Measurements from ENCODE around the gene DRAP1. TPM values are rescaled to one million over a fixed set of nuclear protein-coding genes. Genes with fewer than 3 reads are reported as not detected.

DRAP1 gene
- total RNA-seq, 2 experiments from 2014 or later, result 68.2 to 93.2 TPM

DNA sequence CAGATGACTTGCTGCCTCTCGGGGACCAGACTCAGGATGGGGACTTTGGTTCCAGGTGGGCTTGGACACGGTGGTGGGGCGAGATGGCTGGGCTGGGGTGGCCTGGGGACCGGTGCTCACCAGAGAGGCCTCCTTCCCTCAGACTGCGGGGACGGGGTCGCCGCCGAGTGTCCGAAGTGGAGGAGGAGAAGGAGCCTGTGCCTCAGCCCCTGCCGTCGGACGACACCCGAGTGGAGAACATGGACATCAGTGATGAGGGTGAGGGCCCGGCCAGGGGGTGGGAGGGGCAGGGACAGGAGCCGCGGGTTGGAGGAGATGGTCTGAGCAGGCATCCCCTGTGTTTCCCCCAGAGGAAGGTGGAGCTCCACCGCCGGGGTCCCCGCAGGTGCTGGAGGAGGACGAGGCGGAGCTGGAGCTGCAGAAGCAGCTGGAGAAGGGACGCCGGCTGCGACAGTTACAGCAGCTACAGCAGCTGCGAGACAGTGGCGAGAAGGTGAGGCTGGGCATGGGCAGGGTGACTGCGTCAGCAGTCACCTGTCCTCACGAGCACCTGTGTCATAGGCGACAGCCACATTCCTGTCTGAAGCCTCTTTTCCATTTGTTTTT is 48.2 kb downstream of the DRAP1 start:
- CTCF ChIA-PET (ENCODE audit: unreplicated experiment), result no interaction called here
- no peak overlapping the region for H3K27ac ChIP-seq (ENCODE audit: low read depth, low read length, poor library complexity, severe bottlenecking)
- H3K4me3 ChIP-seq (ENCODE audit: low read depth, low read length, poor library complexity, severe bottlenecking), result no peak overlapping the region
- H2AFZ ChIP-seq (ENCODE audit: low read length), result no peak overlapping the region
- H3K9me2 ChIP-seq (ENCODE audit: insufficient read depth, low read length), result no peaks in the 10 kb centered on the region
- H3K9me3 ChIP-seq (ENCODE audit: low read length), result no peaks in the 10 kb centered on the region
- no peak for DNase-seq (ENCODE audit: low spot score)
- H3K4me2 ChIP-seq (ENCODE audit: low read length), result no peak overlapping the region
- peaks cover 3% of the 10 kb centered on the region; the same call in 1 of the 2 replicates for H4K20me1 ChIP-seq (ENCODE audit: insufficient read depth, low read length)
- POLR2A ChIA-PET, result interaction anchor here (0.6 kb wide), 1 partner anchor 32 kb away, joined by 3 read pairs; no protein-coding TSS in a partner anchor
- H3K4me1 ChIP-seq (ENCODE audit: insufficient read depth, low read length, poor library complexity, severe bottlenecking), result peaks cover 9% of the 10 kb centered on the region
- no TSS peak for BruUV-seq (replicated peaks)
- peaks cover 18% of the 10 kb centered on the region for H3K79me2 ChIP-seq (ENCODE audit: insufficient read depth, low read depth, low read length)
- H3K36me3 ChIP-seq (ENCODE audit: insufficient read depth, low read length), result peaks cover 74% of the 10 kb centered on the region
- intact Hi-C loops (cut with micrococcal nuclease; ENCODE audit: unreplicated experiment), result no loop called here
- TF ChIP-seq CTCF (conservative IDR thresholded peaks at IDR 0.05; ENCODE audit: low read length) (no peak), EZH2phosphoT487 (IDR thresholded peaks at IDR 0.05; ENCODE audit: borderline replicate concordance, low read depth, low read length) (no peak)

DNA sequence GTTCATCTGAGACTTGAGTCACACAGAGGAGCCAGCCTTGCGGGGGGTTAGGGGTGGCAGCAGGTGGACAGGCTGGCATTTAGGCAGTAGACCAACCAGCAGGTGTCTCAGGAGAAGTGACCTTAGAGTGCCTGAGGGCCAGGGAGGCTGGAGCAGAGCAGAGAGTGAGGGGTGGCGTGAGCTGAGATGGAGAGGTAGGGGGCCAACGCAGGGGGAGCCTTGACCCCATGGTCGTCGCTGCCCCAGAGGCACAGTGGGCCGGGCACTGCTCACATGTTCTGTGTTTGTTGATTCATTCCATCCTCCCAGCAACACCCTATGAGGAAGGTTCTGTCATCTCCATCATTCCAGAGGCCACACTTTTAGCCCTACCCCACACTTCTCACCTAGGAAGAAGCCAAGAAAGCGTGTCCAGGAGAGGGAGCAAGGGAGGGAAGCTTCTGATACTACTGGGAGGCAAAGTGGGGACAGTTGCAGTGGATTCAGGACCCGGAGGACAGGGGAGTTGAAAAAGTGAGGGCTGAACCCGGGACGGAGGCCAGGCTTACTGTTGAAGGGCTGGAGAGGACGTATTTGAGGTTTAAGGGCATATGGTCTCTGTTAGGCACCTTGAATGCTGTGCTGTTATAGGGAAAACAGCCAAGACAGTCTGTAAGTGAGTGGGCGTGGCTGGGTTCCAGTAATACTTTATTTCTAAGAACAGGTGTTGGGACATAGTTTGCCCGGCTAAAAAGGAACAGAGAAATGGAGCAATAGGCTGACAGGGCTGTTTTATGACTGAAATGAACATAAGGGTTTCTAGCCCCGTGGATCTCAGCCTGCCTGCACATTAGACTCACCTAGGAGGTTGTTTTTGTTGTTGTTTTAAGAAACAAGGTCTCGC is 49.6 kb downstream of the DRAP1 start:
- intact Hi-C loops (cut with micrococcal nuclease; ENCODE audit: unreplicated experiment), result no loop called here
- TF ChIP-seq EZH2phosphoT487 (IDR thresholded peaks at IDR 0.05; ENCODE audit: borderline replicate concordance, low read depth, low read length), result no peak
- TF ChIP-seq CTCF (conservative IDR thresholded peaks at IDR 0.05; ENCODE audit: low read length), result no peak
- no peaks in the 10 kb centered on the region for H3K9me3 ChIP-seq (ENCODE audit: low read length)
- H2AFZ ChIP-seq (ENCODE audit: low read length), result no peak overlapping the region
- peaks cover 87% of the 10 kb centered on the region for H3K36me3 ChIP-seq (ENCODE audit: insufficient read depth, low read length)
- DNase-seq (ENCODE audit: low spot score), result no peak
- no peak overlapping the region for H3K4me2 ChIP-seq (ENCODE audit: low read length)
- peaks cover 5% of the 10 kb centered on the region; the same call in 1 of the 2 replicates for H3K79me2 ChIP-seq (ENCODE audit: insufficient read depth, low read depth, low read length)
- ChIA-PET CTCF (ENCODE audit: unreplicated experiment) (no interaction called here), POLR2A (no interaction called here)
- BruUV-seq (replicated peaks), result no TSS peak
- no peaks in the 10 kb centered on the region for H3K9me2 ChIP-seq (ENCODE audit: insufficient read depth, low read length)
- H4K20me1 ChIP-seq (ENCODE audit: insufficient read depth, low read length), result no peaks in the 10 kb centered on the region
- no peak overlapping the region for H3K4me3 ChIP-seq (ENCODE audit: low read depth, low read length, poor library complexity, severe bottlenecking)
- no peaks in the 10 kb centered on the region for H3K4me1 ChIP-seq (ENCODE audit: insufficient read depth, low read length, poor library complexity, severe bottlenecking)
- no peak overlapping the region for H3K27ac ChIP-seq (ENCODE audit: low read depth, low read length, poor library complexity, severe bottlenecking)

Other genes starting within 250 kb of the DRAP1 start
- 87.9 and 97.1 TPM in 2 replicates for gene KAT5, start 207.2 kb upstream of the DRAP1 start, total RNA-seq (2014; rRNA removed; shearing (Covaris generic))
- 79.9 and 82.1 TPM in 2 replicates for gene KAT5, start 207.2 kb upstream of the DRAP1 start, total RNA-seq (2022)
- 92.7 and 99.1 TPM in 2 replicates for gene RNASEH2C, start 198.6 kb upstream of the DRAP1 start, total RNA-seq (2014; rRNA removed; shearing (Covaris generic))
- gene RNASEH2C, start 198.6 kb upstream of the DRAP1 start, total RNA-seq (2022), result 79.1 and 100 TPM in 2 replicates
- 10.2 and 12.9 TPM in 2 replicates for gene AP5B1, start 138.4 kb upstream of the DRAP1 start, total RNA-seq (2014; rRNA removed; shearing (Covaris generic))
- 23.9 and 25.6 TPM in 2 replicates for gene AP5B1, start 138.4 kb upstream of the DRAP1 start, total RNA-seq (2022)
- gene OVOL1, start 132.4 kb upstream of the DRAP1 start, total RNA-seq (2014; rRNA removed; shearing (Covaris generic)), result 0.15 TPM in 1 of 2 replicates, not detected in the other
- not detected in 2 replicates for gene OVOL1, start 132.4 kb upstream of the DRAP1 start, total RNA-seq (2022)
- not detected in 2 replicates for gene SNX32, start 85.5 kb upstream of the DRAP1 start, total RNA-seq (2014; rRNA removed; shearing (Covaris generic))
- gene SNX32, start 85.5 kb upstream of the DRAP1 start, total RNA-seq (2022), result not detected in 2 replicates
- 1,019 and 1,146 TPM in 2 replicates for gene CFL1, start 61.2 kb upstream of the DRAP1 start, total RNA-seq (2014; rRNA removed; shearing (Covaris generic))
- 1,064 and 1,119 TPM in 2 replicates for gene CFL1, start 61.2 kb upstream of the DRAP1 start, total RNA-seq (2022)
- 110 and 130 TPM in 2 replicates for gene MUS81, start 59.0 kb upstream of the DRAP1 start, total RNA-seq (2014; rRNA removed; shearing (Covaris generic))
- 94.2 and 102 TPM in 2 replicates for gene MUS81, start 59.0 kb upstream of the DRAP1 start, total RNA-seq (2022)
- gene EFEMP2, start 46.6 kb upstream of the DRAP1 start, total RNA-seq (2014; rRNA removed; shearing (Covaris generic)), result 6.1 and 7.2 TPM in 2 replicates
- 7.6 and 8.9 TPM in 2 replicates for gene EFEMP2, start 46.6 kb upstream of the DRAP1 start, total RNA-seq (2022)
- not detected in 2 replicates for gene CTSW, start 39.6 kb upstream of the DRAP1 start, total RNA-seq (2014; rRNA removed; shearing (Covaris generic))
- not detected in 2 replicates for gene CTSW, start 39.6 kb upstream of the DRAP1 start, total RNA-seq (2022)
- 133 and 184 TPM in 2 replicates for gene FIBP, start 31.0 kb upstream of the DRAP1 start, total RNA-seq (2014; rRNA removed; shearing (Covaris generic))
- 89.4 and 97.3 TPM in 2 replicates for gene FIBP, start 31.0 kb upstream of the DRAP1 start, total RNA-seq (2022)
- 72.7 and 76.7 TPM in 2 replicates for gene CCDC85B, start 28.8 kb upstream of the DRAP1 start, total RNA-seq (2014; rRNA removed; shearing (Covaris generic))
- 49.0 and 64.1 TPM in 2 replicates for gene CCDC85B, start 28.8 kb upstream of the DRAP1 start, total RNA-seq (2022)
- 0.88 TPM in 1 of 2 replicates, not detected in the other for gene FOSL1, start 19.0 kb upstream of the DRAP1 start, total RNA-seq (2014; rRNA removed; shearing (Covaris generic))
- gene FOSL1, start 19.0 kb upstream of the DRAP1 start, total RNA-seq (2022), result 0.52 TPM in 1 of 2 replicates, not detected in the other
- gene C11orf68, start 364 bp upstream of the DRAP1 start, total RNA-seq (2014; rRNA removed; shearing (Covaris generic)), result 10.7 and 11.7 TPM in 2 replicates
- 26.2 and 28.1 TPM in 2 replicates for gene C11orf68, start 364 bp upstream of the DRAP1 start, total RNA-seq (2022)
- gene TSGA10IP, start 26.1 kb downstream of the DRAP1 start, total RNA-seq (2014; rRNA removed; shearing (Covaris generic)), result not detected in 2 replicates
- gene TSGA10IP, start 26.1 kb downstream of the DRAP1 start, total RNA-seq (2022), result not detected in 2 replicates
- 50.4 and 93.8 TPM in 2 replicates for gene SART1, start 42.3 kb downstream of the DRAP1 start, total RNA-seq (2014; rRNA removed; shearing (Covaris generic))
- 55.5 and 57.8 TPM in 2 replicates for gene SART1, start 42.3 kb downstream of the DRAP1 start, total RNA-seq (2022)
- 51.1 and 65.9 TPM in 2 replicates for gene EIF1AD, start 82.7 kb downstream of the DRAP1 start, total RNA-seq (2014; rRNA removed; shearing (Covaris generic))
- 55.5 and 63.2 TPM in 2 replicates for gene EIF1AD, start 82.7 kb downstream of the DRAP1 start, total RNA-seq (2022)
- 70.6 and 82.2 TPM in 2 replicates for gene BANF1, start 83.1 kb downstream of the DRAP1 start, total RNA-seq (2014; rRNA removed; shearing (Covaris generic))
- 317 and 327 TPM in 2 replicates for gene BANF1, start 83.1 kb downstream of the DRAP1 start, total RNA-seq (2022)
- gene CST6, start 92.6 kb downstream of the DRAP1 start, total RNA-seq (2014; rRNA removed; shearing (Covaris generic)), result not detected in 2 replicates
- gene CST6, start 92.6 kb downstream of the DRAP1 start, total RNA-seq (2022), result not detected in 2 replicates
- gene CATSPER1, start 107.1 kb downstream of the DRAP1 start, total RNA-seq (2014; rRNA removed; shearing (Covaris generic)), result not detected in 2 replicates
- not detected in 2 replicates for gene CATSPER1, start 107.1 kb downstream of the DRAP1 start, total RNA-seq (2022)
- not detected in 2 replicates for gene GAL3ST3, start 129.7 kb downstream of the DRAP1 start, total RNA-seq (2014; rRNA removed; shearing (Covaris generic))
- gene GAL3ST3, start 129.7 kb downstream of the DRAP1 start, total RNA-seq (2022), result not detected in 2 replicates
- 185 and 191 TPM in 2 replicates for gene SF3B2, start 132.9 kb downstream of the DRAP1 start, total RNA-seq (2014; rRNA removed; shearing (Covaris generic))
- 251 and 260 TPM in 2 replicates for gene SF3B2, start 132.9 kb downstream of the DRAP1 start, total RNA-seq (2022)
- gene PACS1, start 150.8 kb downstream of the DRAP1 start, total RNA-seq (2014; rRNA removed; shearing (Covaris generic)), result 21.2 and 23.7 TPM in 2 replicates
- gene PACS1, start 150.8 kb downstream of the DRAP1 start, total RNA-seq (2022), result 50.5 and 52.5 TPM in 2 replicates

Measured in OCI-LY7 (cell line).